K562 (cell line): ENCODE data around the gene ZNF837. TPM values are rescaled to one million over a fixed set of nuclear protein-coding genes. Genes with fewer than 3 reads are reported as not detected.

Experiments
- FOSL1 ChIP-seq: fragments of 200-800 bp; sonication (Bioruptor generic); conservative IDR thresholded peaks from 2 replicates; pipeline ENCODE4 v1.6.1; 2016; ENCODE audit warnings: missing genetic modification characterization, missing compliant biosample characterization
- FOXK2 ChIP-seq, 2 experiments: fragments of 450-650 bp; IDR thresholded peaks in 1 of 2; conservative IDR thresholded peaks in 1 of 2; 2 replicates each; pipeline ENCODE4 v1.6.1; 2016; ENCODE audit warnings: low read depth in 2 of 2, mild to moderate bottlenecking in 1 of 2
- KAT7 ChIP-seq: sonication (generic); formaldehyde crosslinking; IDR thresholded peaks from 2 replicates; pipeline ENCODE4 v1.8.0; 2022; ENCODE audit warnings: missing genetic modification reagents, mild to moderate bottlenecking, borderline replicate concordance
- L3MBTL2 ChIP-seq: fragments of 450-650 bp; IDR thresholded peaks from 2 replicates; pipeline ENCODE4 v1.6.1; 2016; ENCODE audit warnings: mild to moderate bottlenecking, moderate library complexity
- MTF1 ChIP-seq: fragments of 250-450 bp; sonication (Bioruptor Pico); IDR thresholded peaks from 2 replicates; pipeline ENCODE4 v1.9.0; 2021; ENCODE audit warnings: moderate library complexity, mild to moderate bottlenecking, inconsistent platforms, borderline replicate concordance
- NFATC3 ChIP-seq: fragments of 450-650 bp; IDR thresholded peaks from 2 replicates; pipeline ENCODE4 v1.6.1; 2017; ENCODE audit warnings: mild to moderate bottlenecking
- NFXL1 ChIP-seq: fragments of 450-650 bp; formaldehyde crosslinking; IDR thresholded peaks from 2 replicates; pipeline ENCODE4 v1.4.0; 2021; ENCODE audit warnings: mild to moderate bottlenecking
- POLR2H ChIP-seq: IDR thresholded peaks from 2 replicates; pipeline ENCODE4 v1.6.1; 2016; ENCODE audit warnings: missing genetic modification characterization, low read depth, mild to moderate bottlenecking, control low read depth, missing compliant biosample characterization, moderate library complexity
- RB1 ChIP-seq: fragments of 450-650 bp; IDR thresholded peaks from 2 replicates; pipeline ENCODE4 v1.6.1; 2017; ENCODE audit warnings: low read depth, mild to moderate bottlenecking
- RNF2 ChIP-seq: sonication (generic); IDR thresholded peaks from 2 replicates; pipeline ENCODE4 v1.6.1; 2016
- SLC30A9 ChIP-seq: fragments of 250-450 bp; sonication (Bioruptor Pico); IDR thresholded peaks from 2 replicates; pipeline ENCODE4 v1.8.0; 2022; ENCODE audit warnings: mild to moderate bottlenecking, moderate library complexity
- TFE3 ChIP-seq: fragments of 450-650 bp; formaldehyde crosslinking; IDR thresholded peaks from 2 replicates; pipeline ENCODE4 v1.4.0; 2020; ENCODE audit warnings: mild to moderate bottlenecking, mixed read lengths
- THRA ChIP-seq: fragments of 450-650 bp; IDR thresholded peaks from 2 replicates; pipeline ENCODE4 v1.6.1; 2017; ENCODE audit warnings: mild to moderate bottlenecking, moderate library complexity
- ZNF253 ChIP-seq: fragments of 250-450 bp; sonication (Bioruptor Pico); conservative IDR thresholded peaks from 2 replicates; pipeline ENCODE4 v1.6.1; 2021; ENCODE audit warnings: mild to moderate bottlenecking
- ZNF263 ChIP-seq: sonication (generic); formaldehyde crosslinking; IDR thresholded peaks from 2 replicates; pipeline ENCODE4 v1.8.0; 2022; ENCODE audit warnings: mild to moderate bottlenecking, missing genetic modification reagents, borderline replicate concordance
- ZNF695 ChIP-seq: fragments of 450-650 bp; formaldehyde crosslinking; IDR thresholded peaks from 2 replicates; pipeline ENCODE4 v1.4.0; 2020; ENCODE audit warnings: mild to moderate bottlenecking, moderate library complexity
- ZNF717 ChIP-seq: fragments of 250-450 bp; sonication (Bioruptor Pico); IDR thresholded peaks from 2 replicates; pipeline ENCODE4 v1.5.0; 2021
- polyA plus RNA-seq, 8 experiments: library from polyadenylated mRNA; depleted of rRNA in 4 of 8; stranded (reverse) in 5 of 8; unstranded in 3 of 8; fragments of >200 nt; fragmentation: Nextera tagmentation in 2 of 8; fragmentation: Illumina TruSeq in 1 of 8; extraction: Ambion mirVana in 2 of 8; extraction: Trizol in 1 of 8; gene quantifications; 2 replicates each; pipeline versions ENCODE4 v1.2.1 to v1.2.3, GENCODE V29; 2011 to 2014; ENCODE audit warnings: inconsistent platforms in 1 of 8, missing spikeins in 1 of 8
- total RNA-seq, 7 experiments: library from RNA; depleted of rRNA in 6 of 7; stranded (reverse); fragments of >200 nt in 6 of 7; fragmentation: Illumina TruSeq in 2 of 7; extraction: Trizol in 2 of 7; gene quantifications; 2 replicates each; pipeline versions ENCODE4 v1.2.1 to v1.2.3, GENCODE V29; 2011 to 2021; ENCODE audit warnings: low replicate concordance in 1 of 7
- TF ChIP-seq, protein P1 (sequence below): fragments of 450-650 bp; IDR thresholded peaks from 2 replicates; pipeline ENCODE4 v1.7.1; 2018; ENCODE audit warnings: mild to moderate bottlenecking, low read depth; ENCODE audit not compliant: partially characterized antibody
- TF ChIP-seq, protein P2 (sequence below): fragments of 450-650 bp; IDR thresholded peaks from 2 replicates; pipeline ENCODE4 v1.6.1; 2016

Gene ZNF837
- total and polyA plus RNA-seq, 9 of the 15 experiments (the other 6 are each of a cell fraction or from before 2014, with no cell fraction given): 0.11 to 2.1 (median 0.57) TPM; not detected in 4

DNA sequence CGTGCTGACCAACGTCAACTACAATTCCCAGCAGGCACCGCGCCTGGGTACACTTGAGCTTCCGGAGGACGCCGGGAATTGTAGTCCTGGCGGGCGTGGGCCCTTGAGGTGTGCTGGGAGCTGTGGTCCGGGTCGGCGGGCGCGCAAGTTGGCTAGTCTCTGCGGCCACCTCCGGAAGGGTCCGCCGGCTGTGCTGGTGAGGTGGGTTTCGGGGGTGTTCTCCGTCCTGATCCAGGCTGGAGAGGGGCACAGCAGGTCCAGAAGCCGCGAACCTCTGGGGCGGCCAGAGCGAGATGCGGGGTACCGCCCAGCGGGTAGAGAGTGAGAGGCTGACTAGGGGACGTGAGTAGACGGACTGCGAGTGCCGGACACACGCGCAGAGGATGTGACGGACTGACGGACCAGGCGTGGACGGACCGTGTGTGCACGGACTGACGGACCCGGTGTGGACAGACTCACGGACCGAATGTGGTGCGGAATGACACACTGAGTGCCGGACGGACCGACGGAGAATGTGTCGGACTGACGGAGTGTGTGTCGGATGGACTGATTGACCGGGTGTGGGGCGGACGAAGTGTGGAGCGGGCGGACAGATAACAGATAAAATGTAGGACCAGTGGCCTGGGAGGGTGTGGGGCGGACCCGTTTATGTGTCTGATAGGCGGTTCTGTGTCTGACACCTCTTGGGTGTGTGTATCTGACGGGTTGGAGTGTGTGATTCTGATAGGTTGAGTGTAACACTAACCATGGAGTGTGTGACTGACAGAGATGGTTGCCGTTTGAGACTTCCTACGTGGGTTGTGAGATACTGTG is 53.7 kb downstream of the ZNF837 start, which contains the start of gene ZSCAN22 (continued):
- TF ChIP-seq KAT7 (peak; percentile 72; the same call in 1 of the 2 replicates), ZNF263 (CRISPR knock-in tag) (peak; percentile 63), FOXK2 (conservative IDR thresholded peaks at IDR 0.05 in 1 of 2, IDR thresholded peaks at IDR 0.05 in 1 of 2; ENCODE audit: low read depth in 2 of 2) (peak; percentile 67 to 85; a peak in 3 of 4 replicates), ZNF695 (no peak), RNF2 (peak; percentile 88), RB1 (peak; percentile 75), NFXL1 (no peak), THRA (no peak), ZNF717 (no peak), NFATC3 (no peak; the same call in 1 of the 2 replicates), POLR2H (tag) (0 out of 2 replicates have a peak, but pooled peaks have one; percentile 41), ZNF253 (no peak), SLC30A9 (no peak), L3MBTL2 (peak; percentile 64), TFE3 (CRISPR knock-in tag) (no peak), MTF1 (CRISPR knock-in tag) (no peak), FOSL1 (tag) (peak; percentile 76)
- TF ChIP-seq, protein P1, sequence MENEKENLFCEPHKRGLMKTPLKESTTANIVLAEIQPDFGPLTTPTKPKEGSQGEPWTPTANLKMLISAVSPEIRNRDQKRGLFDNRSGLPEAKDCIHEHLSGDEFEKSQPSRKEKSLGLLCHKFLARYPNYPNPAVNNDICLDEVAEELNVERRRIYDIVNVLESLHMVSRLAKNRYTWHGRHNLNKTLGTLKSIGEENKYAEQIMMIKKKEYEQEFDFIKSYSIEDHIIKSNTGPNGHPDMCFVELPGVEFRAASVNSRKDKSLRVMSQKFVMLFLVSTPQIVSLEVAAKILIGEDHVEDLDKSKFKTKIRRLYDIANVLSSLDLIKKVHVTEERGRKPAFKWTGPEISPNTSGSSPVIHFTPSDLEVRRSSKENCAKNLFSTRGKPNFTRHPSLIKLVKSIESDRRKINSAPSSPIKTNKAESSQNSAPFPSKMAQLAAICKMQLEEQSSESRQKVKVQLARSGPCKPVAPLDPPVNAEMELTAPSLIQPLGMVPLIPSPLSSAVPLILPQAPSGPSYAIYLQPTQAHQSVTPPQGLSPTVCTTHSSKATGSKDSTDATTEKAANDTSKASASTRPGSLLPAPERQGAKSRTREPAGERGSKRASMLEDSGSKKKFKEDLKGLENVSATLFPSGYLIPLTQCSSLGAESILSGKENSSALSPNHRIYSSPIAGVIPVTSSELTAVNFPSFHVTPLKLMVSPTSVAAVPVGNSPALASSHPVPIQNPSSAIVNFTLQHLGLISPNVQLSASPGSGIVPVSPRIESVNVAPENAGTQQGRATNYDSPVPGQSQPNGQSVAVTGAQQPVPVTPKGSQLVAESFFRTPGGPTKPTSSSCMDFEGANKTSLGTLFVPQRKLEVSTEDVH: peak; percentile 78
- TF ChIP-seq, protein P2, sequence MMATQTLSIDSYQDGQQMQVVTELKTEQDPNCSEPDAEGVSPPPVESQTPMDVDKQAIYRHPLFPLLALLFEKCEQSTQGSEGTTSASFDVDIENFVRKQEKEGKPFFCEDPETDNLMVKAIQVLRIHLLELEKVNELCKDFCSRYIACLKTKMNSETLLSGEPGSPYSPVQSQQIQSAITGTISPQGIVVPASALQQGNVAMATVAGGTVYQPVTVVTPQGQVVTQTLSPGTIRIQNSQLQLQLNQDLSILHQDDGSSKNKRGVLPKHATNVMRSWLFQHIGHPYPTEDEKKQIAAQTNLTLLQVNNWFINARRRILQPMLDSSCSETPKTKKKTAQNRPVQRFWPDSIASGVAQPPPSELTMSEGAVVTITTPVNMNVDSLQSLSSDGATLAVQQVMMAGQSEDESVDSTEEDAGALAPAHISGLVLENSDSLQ: peak; percentile 87
